PFSK-1 (cell line): ENCODE results near the gene SEC14L1.

Source experiments
- FOXP2 ChIP-seq: optimal IDR thresholded peaks from 2 replicates; pipeline ENCODE3; 2011; ENCODE audit warnings: borderline replicate concordance, control low read depth, inconsistent platforms; ENCODE audit not compliant: insufficient read depth; ENCODE audit errors: extremely low read length, extremely low read depth
- POLR2AphosphoS5 ChIP-seq: IDR thresholded peaks from 2 replicates; pipeline ENCODE4 v1.6.1; 2012; ENCODE audit warnings: low read depth, mild to moderate bottlenecking, control low read depth, low read length, moderate library complexity
- REST ChIP-seq, 2 experiments: IDR thresholded peaks; 2 replicates each; pipeline versions ENCODE4 v1.6.1 to v1.8.0; 2011 to 2012; ENCODE audit warnings: low read depth in 2 of 2, low read length in 2 of 2, control low read depth in 1 of 2, inconsistent platforms in 1 of 2, mild to moderate bottlenecking in 1 of 2, moderate library complexity in 1 of 2; ENCODE audit not compliant: insufficient read depth in 1 of 2
- SIN3A ChIP-seq: IDR thresholded peaks from 2 replicates; pipeline ENCODE4 v1.6.1; 2012; ENCODE audit warnings: mild to moderate bottlenecking, low read length, moderate library complexity, borderline replicate concordance; ENCODE audit not compliant: insufficient read depth
- TAF1 ChIP-seq: IDR thresholded peaks from 2 replicates; pipeline ENCODE4 v1.6.1; 2012; ENCODE audit warnings: low read length, control low read depth, borderline replicate concordance; ENCODE audit not compliant: insufficient read depth

SEC14L1 gene

GRCh38 chr17:77264617-77265230 lies 124.0 kb downstream of the SEC14L1 start:
- TF ChIP-seq FOXP2 (no peak), POLR2AphosphoS5 (no peak), SIN3A (no peak)

DNA sequence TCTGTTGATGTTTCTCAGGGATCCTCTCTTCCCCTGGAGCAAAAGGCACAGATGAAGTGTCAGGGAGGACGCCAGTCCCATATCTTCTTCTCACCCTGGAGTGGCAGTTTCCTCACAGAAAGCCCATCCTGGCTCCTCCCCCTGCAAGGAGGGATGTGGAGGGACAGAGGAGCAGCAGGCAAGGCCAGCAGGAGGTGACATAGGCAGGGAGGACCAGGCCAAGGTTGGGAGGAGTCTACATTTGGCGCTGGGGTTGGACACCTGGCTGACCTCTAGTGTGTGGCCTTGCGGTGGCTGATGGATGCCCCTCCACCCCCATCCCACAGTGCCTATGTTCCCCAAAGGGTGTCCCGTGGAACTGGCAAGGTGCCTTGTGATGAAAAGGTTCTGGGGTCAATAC lies 125.4 kb downstream of the SEC14L1 start:
- TF ChIP-seq REST (IDR thresholded peaks at IDR 0.05; ENCODE audit: insufficient read depth in 1 of 2, low read depth in 2 of 2, low read length in 2 of 2) (no peak), FOXP2 (no peak), SIN3A (no peak), POLR2AphosphoS5 (no peak), TAF1 (no peak)
